Measurements from ENCODE around the gene KCTD2.

Gene KCTD2

DNA sequence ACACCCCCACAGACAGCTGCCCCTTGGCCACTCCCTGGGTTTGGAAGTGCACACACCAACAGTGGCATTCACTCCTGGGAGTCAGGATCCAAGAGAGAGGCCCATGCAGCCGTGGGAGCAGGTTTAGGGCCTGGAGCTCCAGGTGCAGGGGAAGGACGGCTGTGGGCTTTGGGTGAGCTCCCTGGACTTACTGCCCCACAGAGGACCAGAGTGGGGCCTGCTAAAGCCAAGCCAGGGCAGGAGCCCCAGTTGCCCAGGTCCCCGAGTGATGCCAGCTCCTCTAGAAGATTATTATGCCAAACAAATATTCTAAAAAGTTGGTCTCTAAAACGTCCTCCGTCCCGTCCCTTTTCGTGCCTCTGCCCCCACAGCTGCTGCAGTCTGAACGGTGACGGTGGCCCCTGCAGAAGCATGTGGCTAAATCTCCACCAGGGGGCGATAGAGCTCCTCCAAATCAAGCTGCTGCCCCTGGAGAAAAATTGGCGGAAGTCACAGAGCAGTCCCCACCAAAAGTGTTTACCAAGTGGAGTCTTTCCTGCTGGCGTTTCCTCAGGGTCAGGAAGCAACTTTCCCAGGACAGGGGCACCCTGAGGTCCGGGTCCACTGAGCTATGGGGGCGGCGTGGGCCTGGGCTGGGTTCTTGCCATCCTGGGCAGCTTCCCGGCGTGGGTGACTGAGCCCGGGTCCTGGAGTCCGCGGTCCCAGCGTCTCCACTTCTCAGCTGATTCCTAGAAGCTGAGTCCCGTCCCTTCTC lies 67.0 kb downstream of the KCTD2 start:
- H3K4me3 ChIP-seq (ENCODE audit: low read depth, low read length), result peak overlapping the region; percentile 56
- DNase-seq (ENCODE audit: low read depth), result peak; percentile 93
- no peak for TF ChIP-seq MYC (IDR thresholded peaks at IDR 0.05; ENCODE audit: low read depth, low read length)
- TF ChIP-seq, protein P1, sequence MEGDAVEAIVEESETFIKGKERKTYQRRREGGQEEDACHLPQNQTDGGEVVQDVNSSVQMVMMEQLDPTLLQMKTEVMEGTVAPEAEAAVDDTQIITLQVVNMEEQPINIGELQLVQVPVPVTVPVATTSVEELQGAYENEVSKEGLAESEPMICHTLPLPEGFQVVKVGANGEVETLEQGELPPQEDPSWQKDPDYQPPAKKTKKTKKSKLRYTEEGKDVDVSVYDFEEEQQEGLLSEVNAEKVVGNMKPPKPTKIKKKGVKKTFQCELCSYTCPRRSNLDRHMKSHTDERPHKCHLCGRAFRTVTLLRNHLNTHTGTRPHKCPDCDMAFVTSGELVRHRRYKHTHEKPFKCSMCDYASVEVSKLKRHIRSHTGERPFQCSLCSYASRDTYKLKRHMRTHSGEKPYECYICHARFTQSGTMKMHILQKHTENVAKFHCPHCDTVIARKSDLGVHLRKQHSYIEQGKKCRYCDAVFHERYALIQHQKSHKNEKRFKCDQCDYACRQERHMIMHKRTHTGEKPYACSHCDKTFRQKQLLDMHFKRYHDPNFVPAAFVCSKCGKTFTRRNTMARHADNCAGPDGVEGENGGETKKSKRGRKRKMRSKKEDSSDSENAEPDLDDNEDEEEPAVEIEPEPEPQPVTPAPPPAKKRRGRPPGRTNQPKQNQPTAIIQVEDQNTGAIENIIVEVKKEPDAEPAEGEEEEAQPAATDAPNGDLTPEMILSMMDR (IDR thresholded peaks at IDR 0.05; ENCODE audit: low read depth, low read length), result peak; percentile 87
- TF ChIP-seq, protein P2, sequence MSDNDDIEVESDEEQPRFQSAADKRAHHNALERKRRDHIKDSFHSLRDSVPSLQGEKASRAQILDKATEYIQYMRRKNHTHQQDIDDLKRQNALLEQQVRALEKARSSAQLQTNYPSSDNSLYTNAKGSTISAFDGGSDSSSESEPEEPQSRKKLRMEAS (IDR thresholded peaks at IDR 0.05; ENCODE audit: low read depth, low read length), result peak; percentile 48; the same call in 1 of the 2 replicates
- no peak for TF ChIP-seq POLR2A (IDR thresholded peaks at IDR 0.05; ENCODE audit: extremely low read depth, insufficient read length)

DNA sequence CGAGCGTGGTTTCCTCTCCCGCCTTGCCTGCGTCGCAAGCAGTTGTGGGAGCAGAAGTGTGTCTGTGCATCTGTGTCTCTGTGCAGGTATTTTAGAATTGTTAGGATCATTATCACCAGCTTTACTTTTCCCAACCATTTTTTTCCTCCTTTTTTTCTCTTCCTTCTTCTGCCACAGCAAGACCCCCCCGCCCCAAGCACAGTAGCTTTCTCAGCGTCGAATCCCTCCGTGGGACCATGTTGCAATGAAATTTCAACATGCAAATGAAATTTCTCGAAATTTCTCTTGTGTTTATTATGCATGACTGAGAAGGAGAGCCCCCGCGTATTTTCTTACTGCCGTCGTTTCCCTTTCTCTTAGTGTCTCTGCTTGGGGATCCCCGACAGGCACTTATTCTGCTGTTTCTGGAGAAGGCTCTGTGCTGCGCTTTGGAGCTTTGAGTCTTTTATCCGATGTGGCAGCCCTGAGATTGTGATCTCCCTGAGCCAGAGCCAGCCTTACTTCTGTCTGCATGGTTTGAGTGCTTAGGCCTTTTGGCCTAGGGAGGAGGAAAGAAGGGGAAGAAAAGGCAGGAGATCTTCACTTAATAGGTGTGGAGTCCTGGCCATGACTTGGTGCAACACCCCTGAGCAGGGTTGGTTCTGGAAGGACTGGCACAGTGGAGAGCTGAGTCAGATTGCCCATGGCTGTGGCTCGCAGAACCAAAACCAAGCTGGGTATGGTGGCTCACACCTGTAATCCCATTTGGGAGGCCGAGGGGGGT lies 67.7 kb downstream of the KCTD2 start:
- peak overlapping the region; percentile 56 for H3K4me3 ChIP-seq (ENCODE audit: low read depth, low read length)
- TF ChIP-seq POLR2A (IDR thresholded peaks at IDR 0.05; ENCODE audit: extremely low read depth, insufficient read length), result no peak
- no peak for TF ChIP-seq MYC (IDR thresholded peaks at IDR 0.05; ENCODE audit: low read depth, low read length)
- TF ChIP-seq, protein P1 (IDR thresholded peaks at IDR 0.05; ENCODE audit: low read depth, low read length), result no peak
- TF ChIP-seq, protein P2 (IDR thresholded peaks at IDR 0.05; ENCODE audit: low read depth, low read length), result no peak

More for the DNA sequence above, 67.7 kb downstream of the KCTD2 start:
- DNase-seq (ENCODE audit: low read depth), result no peak

Measured in NB4 (cell line).